HG03175 (cell line): ENCODE data around the gene NUF2.
"Not testable (repeated sequence)": the region's sequence is repeated elsewhere in the genome, so short reads cannot be mapped to it uniquely, and the experiment has no call there.

Source experiments
- ATAC-seq: cut with Tn5 transposase; IDR thresholded peaks from one replicate; pipeline ENCODE4 v1.9.1; 2021; ENCODE audit warnings: mild to moderate bottlenecking, moderate library complexity; ENCODE audit not compliant: unreplicated experiment

The NUF2 gene

DNA sequence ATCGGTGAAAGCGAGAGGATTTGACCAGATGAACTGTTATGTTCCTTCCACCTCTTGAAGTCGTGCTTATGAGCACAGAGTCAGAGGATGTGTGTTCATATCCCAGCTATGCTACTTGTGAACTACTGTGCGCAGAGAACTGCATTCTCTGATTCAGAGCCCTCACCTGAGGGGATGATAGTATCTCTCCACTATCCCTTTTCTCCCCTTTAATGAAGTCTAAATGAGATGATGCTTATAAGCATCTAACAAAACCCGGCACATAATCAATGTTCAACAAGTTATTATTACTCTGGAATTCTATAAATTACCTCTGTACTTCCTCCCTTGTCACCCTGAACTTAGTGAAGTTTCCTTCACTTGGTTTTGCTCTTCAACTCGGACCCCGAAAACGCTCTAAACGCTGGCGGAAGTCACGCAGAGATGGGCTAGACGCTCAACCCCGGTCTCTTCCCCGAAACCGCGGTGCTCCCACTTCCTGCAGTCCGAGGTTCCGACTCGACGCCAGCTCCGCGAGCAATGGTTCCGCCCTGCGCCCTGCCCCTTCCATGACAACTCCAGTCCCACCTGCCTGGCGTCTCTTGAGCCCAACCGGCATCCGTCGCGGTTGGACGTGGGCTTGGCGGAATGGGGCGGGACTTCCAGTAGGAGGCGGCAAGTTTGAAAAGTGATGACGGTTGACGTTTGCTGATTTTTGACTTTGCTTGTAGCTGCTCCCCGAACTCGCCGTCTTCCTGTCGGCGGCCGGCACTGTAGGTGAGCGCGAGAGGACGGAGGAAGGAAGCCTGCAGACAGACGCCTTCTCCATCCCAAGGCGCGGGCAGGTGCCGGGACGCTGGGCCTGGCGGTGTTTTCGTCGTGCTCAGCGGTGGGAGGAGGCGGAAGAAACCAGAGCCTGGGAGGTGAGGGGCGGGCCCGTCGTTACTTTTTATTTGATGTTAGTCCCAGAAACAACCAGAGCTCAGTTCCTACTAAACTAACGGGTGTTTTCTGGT lies at the start of gene NUF2:
NUF2 (plus strand) TSS at position 644 of the 995 bp plus-strand sequence. CDS start 4,098 bp downstream, outside the sequence.
- ATAC-seq, result peak; percentile 96

DNA sequence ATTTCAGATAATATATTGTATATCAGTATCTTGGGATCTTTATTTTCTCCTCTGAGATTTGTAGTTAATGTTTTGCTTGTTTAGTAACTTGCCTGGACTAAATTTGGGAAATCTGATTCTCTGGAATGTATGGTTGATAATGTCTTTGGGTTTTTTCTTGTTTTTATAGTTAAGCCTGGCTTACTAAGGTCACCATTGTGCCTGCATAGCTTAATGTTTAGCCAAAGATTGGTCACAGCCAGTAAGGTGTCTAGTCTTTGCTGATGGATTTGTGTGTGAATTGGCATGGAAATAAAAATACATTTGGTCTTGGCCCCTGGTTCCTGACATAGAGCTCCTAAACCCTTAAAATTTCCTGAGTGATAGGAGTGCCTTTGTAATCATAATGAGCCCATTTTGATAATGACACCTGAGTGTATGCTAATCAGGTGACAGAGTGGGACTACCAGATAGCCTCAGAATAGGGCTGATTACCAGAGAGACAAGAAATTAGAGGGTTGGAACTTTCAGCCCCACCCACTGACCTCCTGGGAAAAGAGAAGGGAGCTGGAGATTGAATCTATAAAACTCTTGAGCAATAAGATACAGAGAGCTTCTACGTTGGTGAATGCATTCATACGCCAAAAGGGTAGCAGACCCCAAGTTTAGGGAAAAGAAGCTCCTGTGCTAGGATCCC lies 47.9 kb upstream of the NUF2 start:
- ATAC-seq, result no peak

DNA sequence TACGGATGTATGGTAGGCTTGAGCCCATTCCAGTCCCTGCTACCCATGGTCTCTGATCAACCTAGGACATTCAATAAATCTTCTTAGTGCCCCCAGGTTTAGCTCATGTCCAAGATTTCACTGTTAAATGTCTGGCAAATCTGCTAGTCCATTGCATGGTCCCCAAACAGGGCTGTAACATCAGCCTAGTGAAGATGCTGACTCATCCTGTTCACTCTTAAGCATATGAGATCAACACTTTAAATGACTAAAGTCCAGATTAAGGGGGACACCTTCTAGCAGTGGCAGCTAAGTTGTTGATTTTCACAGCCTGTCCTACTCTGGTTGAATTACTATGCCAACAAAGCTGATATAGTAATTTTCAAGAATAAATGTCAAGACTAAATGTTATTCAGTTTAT lies 46.5 kb upstream of the NUF2 start:
- ATAC-seq, result no peak

DNA sequence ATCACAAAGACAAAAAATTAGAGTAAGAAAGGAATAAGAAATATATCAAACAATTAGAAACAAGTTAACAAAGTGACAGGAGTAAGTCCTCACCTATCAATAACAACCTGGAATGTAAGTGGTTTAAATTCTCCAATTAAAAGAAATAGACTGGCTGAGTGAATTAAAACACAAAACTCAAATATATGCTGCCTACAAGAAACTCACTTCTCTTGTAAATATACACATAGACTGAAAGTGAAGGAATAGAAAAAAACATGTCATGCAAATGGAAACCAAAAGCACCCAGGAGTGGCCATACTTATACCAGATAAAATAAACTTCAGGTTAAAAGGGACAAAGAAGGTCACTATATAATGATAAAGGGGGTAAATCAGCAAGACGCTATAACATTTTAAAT lies 43.2 kb upstream of the NUF2 start:
- ATAC-seq, result no peak

DNA sequence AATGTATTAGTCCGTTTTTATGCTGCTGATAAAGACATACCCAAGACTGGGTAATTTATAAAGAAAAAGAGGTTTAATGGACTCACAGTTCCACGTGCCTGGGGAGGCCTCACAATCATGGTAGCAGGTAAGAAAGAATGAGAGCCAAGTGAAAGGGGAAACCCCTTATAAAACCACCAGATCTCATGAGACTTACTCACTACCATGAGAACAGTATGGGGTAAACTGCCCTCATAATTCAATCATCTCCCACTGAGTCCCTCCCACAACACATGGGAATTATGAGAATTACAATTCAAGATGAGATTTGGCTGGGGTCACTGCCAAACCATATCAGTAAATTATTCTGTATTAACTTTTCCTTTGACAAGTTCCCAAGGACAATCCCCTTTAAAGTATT lies 36.9 kb upstream of the NUF2 start:
- not testable (repeated sequence) for ATAC-seq

DNA sequence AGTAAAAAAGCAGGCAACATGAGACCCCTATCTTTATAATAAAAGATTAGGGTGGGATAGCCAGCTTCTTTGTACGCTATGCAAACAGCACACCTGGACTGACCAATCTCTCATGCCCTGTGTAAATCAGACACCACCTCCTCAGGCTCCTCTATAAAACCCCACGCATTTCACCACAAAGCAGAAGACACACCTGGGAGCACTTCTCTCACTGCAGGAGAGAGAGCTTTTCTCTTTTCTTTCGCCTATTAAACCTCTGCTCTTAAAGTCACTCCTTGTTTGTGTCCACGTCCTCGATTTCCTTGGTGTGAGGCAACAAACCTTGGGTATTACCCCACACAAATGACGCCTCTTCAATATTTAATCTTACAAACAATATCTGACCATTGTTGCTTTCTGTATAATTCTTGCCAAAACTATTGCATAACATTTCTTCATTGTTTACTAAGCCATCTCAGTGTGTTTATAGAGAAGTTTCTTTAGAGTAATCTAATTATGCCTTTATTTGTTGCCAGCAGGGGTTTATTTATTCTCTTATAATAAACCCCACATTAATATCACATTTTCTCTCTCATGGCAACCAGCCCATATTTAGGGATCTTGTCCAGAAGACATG lies 31.6 kb upstream of the NUF2 start:
- no peak for ATAC-seq

DNA sequence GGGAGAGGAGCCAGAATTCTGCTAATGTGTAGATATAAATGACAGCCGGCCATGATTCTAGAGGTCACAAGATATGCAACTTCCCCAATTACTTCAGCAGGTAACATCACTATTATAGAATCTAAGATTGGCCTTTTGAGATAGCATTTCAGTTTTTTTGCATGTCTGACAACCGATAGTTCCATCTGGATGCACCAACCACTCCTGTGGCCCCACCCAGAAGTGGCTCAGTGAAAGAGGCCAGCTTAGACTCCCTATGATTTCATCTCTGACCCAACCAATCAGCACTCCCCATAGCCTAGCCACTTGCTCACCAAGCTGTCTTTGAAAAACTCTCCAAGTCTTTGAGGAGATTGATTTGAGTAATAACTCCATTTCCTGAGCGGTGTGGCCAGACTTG lies 30.3 kb upstream of the NUF2 start:
- ATAC-seq, result no peak

DNA sequence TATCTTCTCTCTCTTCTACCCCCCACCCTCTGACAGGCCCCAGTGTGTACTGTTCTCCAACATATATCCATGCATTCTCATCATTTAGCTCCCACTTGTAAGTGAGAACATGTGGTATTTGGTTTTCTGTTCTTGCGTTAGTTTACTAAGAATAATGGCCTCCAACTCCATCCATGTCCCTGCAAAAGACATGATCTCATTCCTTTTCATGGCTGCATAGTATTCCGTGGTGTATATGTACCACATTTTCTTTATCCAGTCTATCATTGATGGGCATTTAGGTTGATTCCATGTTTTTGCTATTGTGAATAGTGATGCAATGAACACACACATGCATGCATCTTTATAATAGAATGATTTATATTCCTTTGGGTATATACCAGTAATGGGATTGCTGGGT lies 29.6 kb upstream of the NUF2 start:
- not testable (repeated sequence) for ATAC-seq

DNA sequence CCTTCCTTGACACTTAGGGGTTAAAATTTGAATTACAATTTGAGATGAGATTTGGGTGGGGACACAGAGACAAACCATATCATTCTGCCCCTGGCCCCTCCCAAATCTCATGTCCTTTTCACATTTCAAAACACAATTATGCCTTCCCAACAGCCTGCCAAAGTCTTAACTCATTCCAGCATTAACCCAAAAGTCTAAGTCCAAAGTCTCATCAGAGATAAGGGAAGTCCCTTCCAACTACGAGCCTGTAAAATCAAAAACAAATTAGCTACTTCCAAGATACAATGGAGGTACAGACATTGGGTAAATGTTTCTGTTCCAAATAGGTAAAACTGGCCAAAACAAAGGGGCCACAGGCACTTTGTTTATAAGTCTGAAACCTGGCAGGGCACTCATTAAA lies 28.3 kb upstream of the NUF2 start:
- ATAC-seq, result not testable (repeated sequence)

DNA sequence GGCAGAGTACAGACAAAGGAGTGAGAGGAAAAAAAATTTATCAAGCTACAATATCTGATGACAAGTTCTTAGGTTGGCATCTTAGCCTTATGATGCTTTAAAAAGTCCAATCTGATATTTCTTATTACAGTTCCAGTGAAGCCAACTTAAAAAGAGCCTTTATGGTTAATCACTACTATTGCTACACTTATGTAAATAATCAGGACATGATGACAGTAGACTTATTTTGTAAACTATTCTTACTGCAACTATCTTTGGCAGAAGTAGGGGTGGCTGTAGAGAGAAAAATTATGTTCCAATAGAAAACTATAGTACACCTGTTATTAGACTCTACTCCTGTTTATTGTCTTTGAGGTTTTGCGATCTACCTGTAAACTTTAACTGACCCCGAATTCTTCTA lies 25.8 kb upstream of the NUF2 start:
- ATAC-seq, result no peak

DNA sequence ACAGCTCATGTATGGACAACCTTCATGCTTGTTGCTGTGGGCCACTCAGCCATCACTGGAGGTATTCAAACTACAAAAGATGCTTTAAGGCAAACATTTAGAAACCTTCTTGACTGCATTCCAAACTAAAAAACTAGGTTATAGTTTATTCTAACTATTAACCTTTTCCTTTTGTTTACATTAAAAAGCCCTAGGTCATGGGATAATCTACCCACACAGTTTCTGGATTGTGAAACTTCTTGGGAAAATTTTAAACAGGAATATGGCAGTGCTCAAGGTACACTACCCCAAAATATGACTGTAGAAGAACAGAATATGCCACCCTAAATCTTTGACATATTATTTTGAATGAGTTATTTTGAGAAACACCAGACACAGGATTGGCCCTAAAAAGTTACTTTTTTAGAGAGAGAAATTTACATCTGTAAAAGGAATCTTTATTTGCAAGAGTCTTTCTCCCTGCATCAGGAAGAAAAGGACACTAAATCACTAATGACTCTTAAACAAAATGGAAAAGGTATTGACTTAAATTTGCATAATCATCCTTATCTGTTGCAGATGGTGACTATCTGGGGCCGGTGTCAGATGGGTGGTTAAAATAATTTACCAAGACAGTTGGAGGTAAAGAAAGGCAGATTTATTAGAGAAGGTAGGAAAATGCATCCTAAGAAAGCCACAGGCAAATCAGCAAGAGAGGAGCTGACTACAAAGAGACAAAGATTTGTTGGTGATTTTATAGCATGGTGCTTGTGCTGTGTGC lies 25.1 kb upstream of the NUF2 start:
- ATAC-seq, result no peak

DNA sequence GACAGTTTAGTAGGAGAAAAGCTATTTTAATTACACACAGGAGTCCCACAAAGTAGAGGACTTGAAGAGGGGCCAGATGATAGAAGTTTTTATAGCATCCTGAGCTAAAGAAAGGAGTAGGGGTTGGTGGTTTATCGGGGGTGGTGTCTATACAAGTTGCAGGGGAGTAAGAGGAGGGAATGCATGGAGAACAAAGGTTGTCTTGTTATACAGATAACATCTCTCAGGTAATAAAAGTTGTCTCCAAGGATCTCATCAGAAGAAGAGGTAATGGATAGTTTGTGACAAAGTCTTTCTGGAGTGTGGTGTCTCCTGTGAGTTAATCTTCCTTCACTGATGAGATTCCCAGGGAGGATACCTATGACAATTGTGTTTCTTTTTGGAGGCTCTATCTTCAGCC lies 23.4 kb upstream of the NUF2 start:
- ATAC-seq, result no peak

DNA sequence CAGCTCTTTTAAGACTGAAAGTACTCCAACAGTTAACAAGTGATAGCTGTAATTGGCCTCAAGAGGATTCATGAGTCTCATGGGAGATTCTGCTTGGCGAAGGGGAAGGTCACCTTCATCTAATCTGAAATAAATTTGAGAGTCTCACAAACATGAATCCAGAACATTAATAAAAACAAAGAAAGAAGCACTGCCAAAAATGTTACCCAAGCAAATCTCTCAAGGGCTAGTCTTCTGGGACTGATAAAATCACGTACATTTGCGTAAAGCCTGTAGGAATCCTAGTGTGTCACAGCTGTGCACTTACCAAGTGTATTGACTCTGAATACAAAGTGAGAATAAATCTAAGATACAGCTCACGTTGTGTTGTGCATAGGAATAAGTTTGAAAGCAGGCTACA lies 21.2 kb upstream of the NUF2 start:
- no peak for ATAC-seq

DNA sequence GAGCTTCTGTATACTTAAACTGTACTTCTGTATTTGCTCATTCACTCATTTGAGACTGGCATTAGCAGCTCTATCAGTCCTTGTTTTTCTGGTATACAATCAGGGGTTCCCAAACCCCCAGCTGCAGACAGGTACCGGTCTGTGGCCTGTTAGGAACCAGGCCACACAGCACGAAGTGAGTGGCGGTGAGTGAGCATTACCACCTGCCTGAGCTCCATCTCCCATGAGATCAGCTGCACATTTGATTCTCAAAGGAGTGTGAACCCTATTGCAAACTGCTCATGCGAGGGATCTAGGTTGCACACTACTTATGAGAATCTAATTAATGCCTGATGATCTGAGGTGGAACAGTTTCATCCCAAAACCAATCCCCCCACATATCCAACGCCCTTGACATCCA lies 18.2 kb upstream of the NUF2 start:
- no peak for ATAC-seq

DNA sequence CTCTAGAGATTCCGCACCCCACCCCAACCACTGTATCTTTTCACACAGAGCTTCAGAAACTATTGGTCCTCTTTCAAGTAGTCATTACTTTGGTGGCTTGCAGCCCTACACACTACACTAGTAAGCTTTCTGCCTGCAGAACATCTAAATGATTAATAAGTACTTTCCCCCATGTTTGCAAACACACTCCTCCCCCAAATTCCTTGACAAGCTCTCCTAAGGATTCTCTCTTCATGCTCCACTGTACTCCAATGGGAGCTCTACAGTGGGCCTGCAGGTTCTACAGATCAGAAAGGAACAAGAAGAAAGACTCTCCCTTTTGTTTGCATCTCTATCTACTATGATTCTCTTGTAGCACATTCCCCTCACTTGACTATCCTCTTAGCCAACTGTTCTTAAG lies 16.3 kb upstream of the NUF2 start:
- ATAC-seq, result no peak

DNA sequence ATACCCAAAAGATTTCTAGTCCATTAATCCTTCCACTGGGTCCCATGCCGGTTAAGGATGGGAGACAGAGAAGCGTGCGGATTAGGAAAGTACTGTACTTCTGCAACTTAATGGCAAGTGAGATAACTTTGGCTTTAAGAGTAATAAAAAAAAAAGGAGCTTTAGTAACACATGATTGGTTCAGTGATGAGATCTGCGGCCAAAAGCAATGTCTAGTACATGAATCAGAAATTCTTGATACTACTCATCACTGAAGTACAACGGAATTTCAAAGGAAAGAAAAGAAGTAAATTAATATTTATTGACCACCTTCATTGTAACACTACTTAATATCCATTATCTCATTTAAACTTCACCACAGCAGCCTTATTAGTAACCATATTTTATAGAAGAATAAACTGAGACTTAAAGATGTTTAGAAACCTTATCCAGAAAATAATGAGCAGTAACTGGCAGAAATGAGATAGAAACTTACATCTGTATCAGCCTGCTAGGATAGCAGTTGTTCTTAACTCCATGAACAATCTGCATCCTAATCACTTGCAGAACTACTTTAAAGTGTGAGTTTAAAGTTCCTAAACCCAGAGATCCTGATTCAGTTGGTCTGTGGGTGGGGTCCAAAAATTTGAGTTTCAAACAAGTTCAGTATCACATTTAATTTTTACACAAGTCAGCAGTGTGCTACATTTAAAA lies 14.1 kb upstream of the NUF2 start:
- ATAC-seq, result no peak

DNA sequence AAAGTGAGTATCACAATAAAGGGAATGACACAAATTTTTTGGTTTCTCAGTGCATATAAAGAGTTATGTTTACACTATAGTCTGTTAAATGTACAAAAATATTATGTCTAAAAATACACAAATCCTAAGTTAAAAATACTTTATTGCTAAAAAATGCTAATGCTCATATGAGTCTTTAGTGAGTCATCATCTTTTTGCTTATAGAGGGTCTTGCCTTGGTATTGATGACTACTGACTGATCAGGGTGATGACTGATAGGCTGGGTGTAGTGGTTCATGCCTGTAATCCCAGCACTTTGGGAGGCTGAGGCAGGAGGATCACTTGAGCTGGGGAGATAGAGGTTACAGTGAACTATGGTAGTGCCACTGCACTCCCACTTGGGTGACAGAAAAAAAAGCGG lies 12.9 kb upstream of the NUF2 start:
- no peak for ATAC-seq

DNA sequence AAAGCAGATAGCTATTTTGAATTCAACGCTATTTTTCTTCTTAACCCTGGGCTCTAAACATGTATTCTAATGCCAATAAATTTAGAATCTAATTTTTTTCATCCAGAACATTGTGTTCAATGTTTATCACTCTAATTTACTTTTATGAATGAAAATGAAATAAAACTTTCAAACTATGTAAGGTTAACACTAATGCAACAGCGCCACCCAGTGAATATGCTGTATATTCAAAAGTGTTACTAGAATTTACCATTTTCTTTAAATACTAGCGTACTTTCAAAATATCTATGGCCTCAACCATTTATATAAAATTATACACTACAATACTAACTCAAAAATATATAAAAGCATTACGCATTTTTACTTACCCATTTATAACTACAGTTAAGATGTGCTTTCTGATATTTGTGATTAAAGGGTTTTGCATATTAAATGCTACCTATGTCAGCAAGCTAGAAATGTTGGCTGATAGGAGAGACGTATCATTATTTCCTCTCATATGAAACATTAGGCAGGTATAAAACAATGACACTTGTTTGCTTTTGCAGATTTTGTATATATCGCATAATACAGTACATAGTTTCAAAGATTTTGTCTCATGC lies 5.9 kb upstream of the NUF2 start:
- ATAC-seq, result no peak

DNA sequence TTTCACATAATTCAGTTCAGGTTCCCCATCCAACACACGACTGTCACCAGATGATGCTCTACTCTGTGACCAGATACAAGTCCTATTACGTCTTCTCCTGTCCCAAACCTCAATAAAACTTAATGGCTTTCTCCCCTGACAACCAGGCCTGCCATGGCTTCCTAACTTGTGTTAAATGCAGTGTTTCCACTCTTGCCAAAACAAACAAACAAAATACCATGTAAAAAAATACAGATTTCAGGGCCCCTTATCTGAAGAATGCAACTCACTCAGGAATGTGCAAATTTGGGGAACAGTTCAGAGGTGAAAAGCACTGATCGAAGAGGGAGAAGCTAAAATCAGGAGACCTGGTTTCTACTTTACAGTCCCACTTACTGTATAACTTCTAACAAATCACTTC lies 863 bp upstream of the NUF2 start:
- no peak for ATAC-seq

DNA sequence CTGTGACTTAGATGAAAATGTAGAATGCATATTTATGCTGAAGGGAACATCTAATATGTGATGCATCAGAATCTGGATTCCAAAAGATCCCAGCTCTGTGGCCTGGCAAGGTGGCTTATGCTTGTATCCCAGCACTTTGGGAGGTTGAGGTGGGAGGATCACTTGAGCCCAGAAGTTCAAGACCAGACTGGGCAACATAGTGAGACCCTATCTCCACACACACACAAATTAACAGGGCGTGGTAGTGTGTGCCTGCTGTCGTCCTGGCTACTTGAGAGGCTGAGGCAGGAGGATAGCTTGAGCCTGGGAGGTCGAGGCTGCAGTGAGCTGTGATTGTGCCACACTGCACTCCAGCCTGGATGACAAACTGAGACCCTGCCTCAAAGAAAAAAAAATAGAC lies 1.6 kb downstream of the NUF2 start:
- not testable (repeated sequence) for ATAC-seq
